ENCODE results near the gene IMPACT. TPM values are rescaled to one million over a fixed set of nuclear protein-coding genes. Genes with fewer than 3 reads are reported as not detected.

Gene IMPACT
- total RNA-seq, 1 experiment from 2014 or later: 17.2 TPM

- no peak overlapping the region for H3K4me3 ChIP-seq
- no peak overlapping the region for H3K27ac ChIP-seq
- DNase-seq: no peak
- no peaks in the 10 kb centered on the region for H3K36me3 ChIP-seq
- H3K4me1 ChIP-seq: peaks cover 3% of the 10 kb centered on the region; the same call in 1 of the 2 replicates
- no peaks in the 10 kb centered on the region for H3K9me3 ChIP-seq (replicated peaks)
- H3K27me3 ChIP-seq: no peaks in the 10 kb centered on the region
These were observed 52.9 kb downstream of the IMPACT start for GRCh38 chr18:24479371-24479770.

GRCh38 chr18:24482821-24483220, 56.4 kb downstream of the IMPACT start:
- no peak overlapping the region for H3K4me3 ChIP-seq
- peak; percentile 39 to 54 for DNase-seq
- no peak overlapping the region for H3K27ac ChIP-seq
- H3K9me3 ChIP-seq (replicated peaks): no peaks in the 10 kb centered on the region
- H3K4me1 ChIP-seq: peaks cover 3% of the 10 kb centered on the region; the same call in 1 of the 2 replicates
- H3K27me3 ChIP-seq: no peaks in the 10 kb centered on the region
- H3K36me3 ChIP-seq: no peaks in the 10 kb centered on the region

DNA sequence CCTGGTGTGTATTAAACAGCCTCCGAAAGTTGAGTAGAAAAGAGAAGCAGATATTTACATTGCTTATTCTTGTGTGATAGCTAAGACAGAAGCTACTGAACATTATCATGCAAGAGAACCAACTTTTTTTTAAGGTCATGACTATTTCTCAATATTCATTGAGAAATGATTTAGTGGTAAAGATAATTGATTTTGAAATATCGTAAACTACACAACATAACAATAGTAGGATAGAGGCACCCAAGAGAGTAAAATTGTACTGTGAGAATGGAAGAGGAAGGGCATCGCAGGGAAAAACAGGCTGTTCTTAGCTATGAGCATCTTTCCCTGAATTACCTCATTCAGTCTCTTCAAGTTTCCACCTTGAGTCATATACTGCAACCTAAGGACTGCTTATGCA, 59.2 kb downstream of the IMPACT start:
- no peaks in the 10 kb centered on the region for H3K9me3 ChIP-seq (replicated peaks)

GRCh38 chr18:24486684-24487083, 60.2 kb downstream of the IMPACT start:
- no peak overlapping the region for H3K27ac ChIP-seq
- peaks cover 3% of the 10 kb centered on the region; the same call in 1 of the 2 replicates for H3K4me1 ChIP-seq
- H3K9me3 ChIP-seq (replicated peaks): no peaks in the 10 kb centered on the region
- no peak overlapping the region for H3K4me3 ChIP-seq
- no peak for DNase-seq
- no peaks in the 10 kb centered on the region for H3K36me3 ChIP-seq
- no peaks in the 10 kb centered on the region for H3K27me3 ChIP-seq

More for the DNA sequence above, 59.2 kb downstream of the IMPACT start:
- H3K4me1 ChIP-seq: peaks cover 3% of the 10 kb centered on the region; the same call in 1 of the 2 replicates
- no peak overlapping the region for H3K27ac ChIP-seq
- no peaks in the 10 kb centered on the region for H3K36me3 ChIP-seq
- H3K27me3 ChIP-seq: no peaks in the 10 kb centered on the region
- DNase-seq: no peak
- no peak overlapping the region for H3K4me3 ChIP-seq

GRCh38 chr18:24488824-24489493, 62.5 kb downstream of the IMPACT start:
- H3K4me1 ChIP-seq: no peaks in the 10 kb centered on the region
- no peak overlapping the region for H3K27ac ChIP-seq
- DNase-seq: peak in 1 of 2 experiments; percentile 60
- no peaks in the 10 kb centered on the region for H3K36me3 ChIP-seq
- no peaks in the 10 kb centered on the region for H3K27me3 ChIP-seq
- no peaks in the 10 kb centered on the region for H3K9me3 ChIP-seq (replicated peaks)
- H3K4me3 ChIP-seq: no peak overlapping the region

DNA sequence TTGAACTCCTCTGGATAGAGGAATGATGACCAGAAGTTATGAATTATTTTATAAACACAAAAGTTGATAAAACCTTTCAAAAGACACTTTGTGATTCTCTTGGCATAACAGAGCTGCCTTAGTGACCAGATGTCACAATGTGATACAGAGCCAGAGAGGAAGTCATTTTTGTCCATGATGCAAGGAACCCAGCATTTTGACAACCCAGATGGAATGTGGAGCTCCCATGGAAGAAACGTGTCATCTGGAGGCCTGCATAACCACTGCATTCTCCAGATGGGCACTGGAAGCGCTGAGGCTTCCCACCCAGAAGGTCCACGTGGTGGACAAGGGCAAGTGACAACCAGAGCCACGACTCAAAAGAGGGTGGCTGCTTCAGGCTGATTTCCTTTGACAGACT, 64.1 kb downstream of the IMPACT start:
- no peaks in the 10 kb centered on the region for H3K4me1 ChIP-seq
- no peaks in the 10 kb centered on the region for H3K27me3 ChIP-seq
- peak in 1 of 2 experiments; percentile 5 for DNase-seq
- H3K36me3 ChIP-seq: no peaks in the 10 kb centered on the region
- H3K27ac ChIP-seq: no peak overlapping the region
- H3K4me3 ChIP-seq: no peak overlapping the region
- H3K9me3 ChIP-seq (replicated peaks): no peaks in the 10 kb centered on the region

- DNase-seq: peak; percentile 17 to 51
- no peaks in the 10 kb centered on the region for H3K4me1 ChIP-seq
- H3K4me3 ChIP-seq: peak overlapping the region; percentile 42
- H3K9me3 ChIP-seq (replicated peaks): no peaks in the 10 kb centered on the region
- H3K27me3 ChIP-seq: no peaks in the 10 kb centered on the region
- H3K36me3 ChIP-seq: no peaks in the 10 kb centered on the region
- peak overlapping the region; percentile 1; the same call in 1 of the 2 replicates for H3K27ac ChIP-seq
These were observed 65.7 kb downstream of the IMPACT start for GRCh38 chr18:24491927-24492834.

GRCh38 chr18:24494586-24494985, 68.1 kb downstream of the IMPACT start:
- Histone ChIP-seq H3K4me3 (no peak overlapping the region), H3K4me1 (no peaks in the 10 kb centered on the region), H3K27me3 (no peaks in the 10 kb centered on the region), H3K27ac (no peak overlapping the region), H3K9me3 (replicated peaks) (no peaks in the 10 kb centered on the region), H3K36me3 (no peaks in the 10 kb centered on the region)
- DNase-seq: no peak

- no peak for DNase-seq
These were observed 70.7 kb downstream of the IMPACT start for GRCh38 chr18:24497031-24497754.

GRCh38 chr18:24499814-24500213, 73.3 kb downstream of the IMPACT start:
- Histone ChIP-seq H3K36me3 (no peaks in the 10 kb centered on the region), H3K9me3 (replicated peaks) (no peaks in the 10 kb centered on the region), H3K4me1 (no peaks in the 10 kb centered on the region), H3K27me3 (no peaks in the 10 kb centered on the region), H3K4me3 (no peak overlapping the region), H3K27ac (no peak overlapping the region)
- DNase-seq: no peak

More at GRCh38 chr18:24497031-24497754, 70.7 kb downstream of the IMPACT start:
- Histone ChIP-seq H3K4me3 (no peak overlapping the region), H3K36me3 (no peaks in the 10 kb centered on the region), H3K27me3 (no peaks in the 10 kb centered on the region), H3K27ac (no peak overlapping the region), H3K9me3 (replicated peaks) (no peaks in the 10 kb centered on the region), H3K4me1 (no peaks in the 10 kb centered on the region)

DNA sequence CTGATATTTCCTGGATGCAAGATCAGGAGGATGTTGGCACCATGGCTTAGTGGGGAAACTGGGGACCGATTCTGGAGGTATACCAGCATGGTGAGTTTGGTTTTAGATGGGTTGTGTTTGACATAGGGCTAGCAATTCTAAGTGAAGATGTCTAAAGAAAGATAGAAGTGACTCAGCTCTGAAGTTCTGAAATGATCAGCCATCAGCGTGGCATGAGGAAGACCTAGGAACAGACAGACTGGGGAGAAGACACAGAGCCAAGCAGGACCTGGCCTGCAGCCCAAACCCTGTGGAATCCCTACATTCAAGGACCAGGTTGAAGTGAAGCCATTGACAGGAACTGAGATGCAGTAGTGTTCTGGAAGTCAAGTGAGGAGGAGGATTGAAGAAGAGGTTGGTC, 73.7 kb downstream of the IMPACT start:
- H3K9me3 ChIP-seq (replicated peaks): no peaks in the 10 kb centered on the region
- H3K4me1 ChIP-seq: no peaks in the 10 kb centered on the region
- H3K27ac ChIP-seq: no peak overlapping the region
- DNase-seq: no peak
- no peaks in the 10 kb centered on the region for H3K36me3 ChIP-seq
- no peaks in the 10 kb centered on the region for H3K27me3 ChIP-seq
- no peak overlapping the region for H3K4me3 ChIP-seq

DNA sequence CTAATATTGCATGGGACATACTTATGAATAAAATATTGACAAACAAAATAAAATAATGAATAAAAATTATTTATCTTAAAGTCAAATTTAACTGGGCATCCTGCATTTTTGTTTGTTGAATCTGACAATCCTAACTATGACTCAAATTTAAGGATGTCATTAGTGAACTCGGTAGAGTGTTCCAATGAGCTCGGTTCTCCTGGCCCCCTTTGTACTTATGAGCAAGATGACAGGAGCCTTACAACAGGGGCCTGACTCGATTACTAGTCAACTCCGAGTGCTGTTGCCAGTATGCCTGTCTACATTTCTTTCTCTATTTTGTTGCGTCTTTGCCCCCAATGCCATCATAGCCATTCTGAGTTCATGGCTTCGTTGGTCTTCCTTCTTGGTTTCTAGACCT, 74.3 kb downstream of the IMPACT start:
- H3K9me3 ChIP-seq (replicated peaks): no peaks in the 10 kb centered on the region
- H3K4me1 ChIP-seq: no peaks in the 10 kb centered on the region
- H3K27me3 ChIP-seq: no peaks in the 10 kb centered on the region
- no peaks in the 10 kb centered on the region for H3K36me3 ChIP-seq
- H3K4me3 ChIP-seq: no peak overlapping the region
- H3K27ac ChIP-seq: no peak overlapping the region
- DNase-seq: no peak

- Histone ChIP-seq H3K9me3 (replicated peaks) (no peaks in the 10 kb centered on the region), H3K27ac (no peak overlapping the region), H3K36me3 (no peaks in the 10 kb centered on the region), H3K4me1 (no peaks in the 10 kb centered on the region), H3K4me3 (no peak overlapping the region), H3K27me3 (no peaks in the 10 kb centered on the region)
- no peak for DNase-seq
These were observed 76.4 kb downstream of the IMPACT start for GRCh38 chr18:24502667-24503523.
